Mesenteric fat pad (tissue), 1 donor: ENCODE results near the gene RMDN3. TPM values are rescaled to one million over a fixed set of nuclear protein-coding genes. Genes with fewer than 3 reads are reported as not detected.

ENCODE experiments used
- DNase-seq: peaks from one replicate; pipeline ENCODE4 v3.0.0-alpha.2; 2020; ENCODE audit warnings: low spot score
- total RNA-seq: library from RNA; stranded (reverse); fragmentation: NEBNext Ultra II Directional; extraction: Animal tissue kit (Norgen Biotek cat#: 25700); gene quantifications from one replicate; pipeline ENCODE4 v1.2.1, GENCODE V29; 2021
- donor health status: DM: yes; HTN: yes; CAD: no.

RMDN3 gene
- total RNA-seq, 1 donor from 2014 or later, result 57.0 TPM

DNA sequence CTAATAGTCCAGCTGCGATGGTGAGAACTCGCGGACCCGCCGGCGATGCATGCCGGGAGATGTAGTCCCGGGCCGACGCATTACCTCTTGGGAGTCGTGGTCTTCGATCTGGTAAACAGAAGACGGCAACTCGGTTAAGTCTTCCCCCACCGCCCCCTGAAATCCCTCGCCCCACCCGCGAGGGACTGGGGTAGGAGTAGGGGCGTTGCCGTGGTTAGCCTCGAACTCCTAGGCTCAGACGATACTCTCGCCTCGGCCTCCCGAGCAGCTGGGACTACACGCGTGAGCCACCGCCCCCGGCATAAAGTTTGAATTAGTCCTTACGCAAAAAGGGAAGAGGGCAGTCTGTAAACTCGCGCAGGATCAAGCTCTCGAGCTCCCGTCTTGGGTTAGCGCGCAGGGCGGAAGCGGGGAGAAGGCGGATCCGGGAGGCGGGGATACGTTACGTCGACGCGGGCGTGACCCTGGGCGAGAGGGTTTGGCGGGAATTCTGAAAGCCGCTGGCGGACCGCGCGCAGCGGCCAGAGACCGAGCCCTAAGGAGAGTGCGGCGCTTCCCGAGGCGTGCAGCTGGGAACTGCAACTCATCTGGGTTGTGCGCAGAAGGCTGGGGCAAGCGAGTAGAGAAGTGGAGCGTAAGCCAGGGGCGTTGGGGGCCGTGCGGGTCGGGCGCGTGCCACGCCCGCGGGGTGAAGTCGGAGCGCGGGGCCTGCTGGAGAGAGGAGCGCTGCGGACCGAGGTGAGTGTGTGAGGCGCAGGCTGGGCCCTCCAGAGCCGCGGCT lies 60.2 kb downstream of the RMDN3 start, which contains the start of gene RAD51:
TSS of gene RAD51 (plus strand) at position 487 of the 781 bp plus-strand sequence. CDS start 3,585 bp downstream, outside the sequence.
- DNase-seq, result peak; percentile 97

DNA sequence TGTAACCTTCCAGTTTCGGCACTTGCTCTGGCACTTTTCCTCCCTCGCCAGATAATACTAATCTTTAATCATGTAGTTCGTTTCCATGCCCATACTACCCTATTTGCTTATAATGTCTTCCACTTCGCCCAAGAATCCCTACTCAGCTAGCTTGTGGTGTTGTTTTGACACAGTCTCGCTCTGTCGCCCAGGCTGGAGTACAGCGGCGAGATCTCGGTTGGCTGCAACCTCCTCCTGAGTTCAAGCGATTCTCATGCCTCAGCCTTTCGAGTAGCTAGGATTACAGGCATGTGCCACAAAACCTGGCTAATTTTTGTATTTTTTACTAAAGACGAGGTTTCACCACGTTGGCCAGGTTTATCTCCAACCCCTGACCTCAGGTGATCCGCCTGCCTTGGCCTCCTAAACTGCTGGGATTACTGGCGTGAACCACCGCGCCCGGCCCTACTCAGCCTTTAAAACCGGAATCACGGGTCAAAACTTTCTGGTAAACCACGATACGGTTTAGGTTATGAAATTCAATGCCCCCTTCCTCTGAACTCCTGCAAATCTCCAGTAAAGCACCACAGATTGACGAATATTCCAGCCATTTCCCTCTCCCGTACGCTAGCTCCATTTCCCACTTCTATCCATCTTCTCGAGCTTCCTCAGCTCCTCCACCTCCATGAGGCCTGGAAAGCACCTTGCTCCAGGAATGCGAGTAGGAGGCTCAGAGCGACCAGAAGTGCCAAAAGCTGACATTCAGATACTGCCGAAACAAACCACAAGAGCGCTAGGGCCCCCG lies 61.0 kb downstream of the RMDN3 start:
- DNase-seq, result no peak

DNA sequence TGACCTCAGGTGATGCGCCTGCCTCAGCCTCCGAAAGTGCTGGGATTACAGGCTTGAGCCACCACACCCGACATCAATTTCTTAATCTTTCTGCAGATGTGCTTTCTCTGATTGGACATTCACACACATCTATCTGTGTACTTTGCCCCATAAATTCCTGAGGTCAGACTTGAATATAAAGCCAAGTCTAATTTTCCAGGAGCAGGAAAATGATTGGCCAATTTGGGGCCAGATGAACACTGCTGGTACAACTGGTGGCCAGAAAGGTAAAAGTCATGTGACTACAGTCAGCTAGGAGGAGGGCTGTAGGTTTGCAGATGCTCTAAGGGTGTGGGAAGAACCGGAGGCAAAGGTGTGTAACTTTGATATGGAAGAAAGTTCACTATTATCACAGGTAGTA lies 63.3 kb downstream of the RMDN3 start:
- DNase-seq, result no peak

DNA sequence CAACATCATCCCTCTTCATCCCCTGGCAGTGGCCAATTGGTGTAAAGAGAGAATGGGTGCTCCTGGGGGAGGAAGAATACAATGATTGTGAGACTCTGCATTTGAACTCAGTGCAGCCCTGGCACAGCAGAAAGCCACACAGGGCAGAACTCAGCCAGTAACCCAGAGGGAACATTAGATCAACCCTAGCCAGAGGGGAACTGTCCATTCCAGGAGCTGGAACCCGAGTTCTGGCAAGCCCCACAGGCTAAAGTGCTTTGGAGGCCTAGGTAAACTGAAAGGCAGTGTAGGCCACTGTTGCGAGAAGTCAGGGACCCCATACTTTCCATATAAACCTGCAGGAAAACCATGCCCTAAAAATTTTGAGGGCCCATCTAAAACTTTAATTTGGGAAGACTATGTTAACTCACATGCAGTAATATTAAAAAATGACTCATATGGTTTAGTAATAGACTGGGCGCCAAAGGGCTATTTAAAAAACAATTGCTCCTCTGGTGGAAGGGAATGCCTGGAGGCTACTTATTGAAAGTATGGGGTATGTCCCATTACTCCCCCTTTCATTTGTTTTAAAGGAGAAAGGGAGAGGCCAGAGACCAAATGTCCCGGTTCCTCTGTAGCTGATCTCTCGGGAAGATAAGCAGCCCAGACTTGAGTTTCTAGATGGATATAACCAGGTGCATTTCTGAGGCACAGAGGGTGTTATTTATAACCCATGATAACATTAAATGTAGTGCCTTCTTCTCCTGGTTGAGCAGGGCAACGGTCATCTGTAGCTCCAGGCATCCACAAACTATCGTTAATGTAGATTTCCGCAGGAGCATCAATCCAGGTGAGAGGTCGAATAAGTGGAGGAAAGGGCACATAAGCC lies 65.9 kb downstream of the RMDN3 start:
- DNase-seq, result no peak

Other genes with a start within 250 kb of the RMDN3 start
- gene CCDC32, start 190.2 kb downstream of the RMDN3 start, total RNA-seq, result 23.7 TPM
- gene RPUSD2, start 186.0 kb downstream of the RMDN3 start, total RNA-seq, result 6.9 TPM
- 0.35 TPM for gene KNL1, start 161.0 kb downstream of the RMDN3 start, total RNA-seq
- 0.32 TPM for gene RAD51, start 60.1 kb downstream of the RMDN3 start, total RNA-seq
- 17.1 TPM for gene GCHFR, start 8.8 kb upstream of the RMDN3 start, total RNA-seq
- gene C15orf62, start 14.7 kb upstream of the RMDN3 start, total RNA-seq, result 0.19 TPM
- gene ZFYVE19, start 51.8 kb upstream of the RMDN3 start, total RNA-seq, result 9.8 TPM
- 25.8 TPM for gene DNAJC17, start 52.2 kb upstream of the RMDN3 start, total RNA-seq
- not detected for gene PPP1R14D, start 73.5 kb upstream of the RMDN3 start, total RNA-seq
- gene SPINT1, start 88.8 kb upstream of the RMDN3 start, total RNA-seq, result 2.7 TPM
- not detected for gene RHOV, start 119.0 kb upstream of the RMDN3 start, total RNA-seq
- gene VPS18, start 139.2 kb upstream of the RMDN3 start, total RNA-seq, result 29.3 TPM
- 15.2 TPM for gene DLL4, start 174.1 kb upstream of the RMDN3 start, total RNA-seq
- gene CHAC1, start 198.2 kb upstream of the RMDN3 start, total RNA-seq, result 2.4 TPM